Stimulated activated CD4-positive, alpha-beta T cell treated with anti-CD3 and anti-CD28 coated beads, Interleukin-2, amount 100 ng/mL, for 4 hours (primary cell): ENCODE data around the gene EPHB1.
"Not testable (repeated sequence)": the region's sequence is repeated elsewhere in the genome, so short reads cannot be mapped to it uniquely, and the experiment has no call there.

ENCODE experiments used
- DNase-seq: peaks from one replicate; pipeline ENCODE4 v3.0.0-alpha.2; 2020; ENCODE audit warnings: low read depth

EPHB1 gene

GRCh38 chr3:135050536-135050935, 255.5 kb downstream of the EPHB1 start:
- no peak for DNase-seq

DNA sequence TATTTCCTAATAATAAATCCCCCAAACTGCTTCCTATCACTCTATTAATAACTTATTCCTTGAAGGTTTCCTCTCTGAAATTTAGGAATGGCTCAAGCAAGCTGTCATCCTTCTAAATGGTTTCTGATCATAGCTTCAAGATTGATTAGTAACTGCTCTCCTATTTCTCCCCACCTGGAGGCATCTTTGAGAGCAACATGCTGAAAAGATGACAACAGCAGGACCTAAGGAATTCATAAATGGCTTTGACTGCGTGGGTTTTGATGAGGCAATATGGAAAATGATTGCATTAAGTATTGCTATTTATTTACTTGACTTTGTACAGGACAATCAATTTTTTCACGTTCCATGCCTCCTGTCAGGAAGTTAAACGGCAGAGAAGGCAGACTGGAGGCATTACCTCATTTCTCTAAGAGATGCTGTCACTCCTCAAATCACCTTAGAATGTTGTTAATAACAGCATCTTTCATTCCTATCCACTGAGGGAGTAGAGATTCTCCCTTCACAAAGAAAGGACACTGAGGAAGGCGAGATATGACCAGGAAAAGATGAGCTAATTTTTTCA, 256.4 kb downstream of the EPHB1 start:
- DNase-seq: no peak

GRCh38 chr3:135055449-135055848, 260.4 kb downstream of the EPHB1 start:
- no peak for DNase-seq

GRCh38 chr3:135056084-135056730, 261.1 kb downstream of the EPHB1 start:
- DNase-seq: no peak

DNA sequence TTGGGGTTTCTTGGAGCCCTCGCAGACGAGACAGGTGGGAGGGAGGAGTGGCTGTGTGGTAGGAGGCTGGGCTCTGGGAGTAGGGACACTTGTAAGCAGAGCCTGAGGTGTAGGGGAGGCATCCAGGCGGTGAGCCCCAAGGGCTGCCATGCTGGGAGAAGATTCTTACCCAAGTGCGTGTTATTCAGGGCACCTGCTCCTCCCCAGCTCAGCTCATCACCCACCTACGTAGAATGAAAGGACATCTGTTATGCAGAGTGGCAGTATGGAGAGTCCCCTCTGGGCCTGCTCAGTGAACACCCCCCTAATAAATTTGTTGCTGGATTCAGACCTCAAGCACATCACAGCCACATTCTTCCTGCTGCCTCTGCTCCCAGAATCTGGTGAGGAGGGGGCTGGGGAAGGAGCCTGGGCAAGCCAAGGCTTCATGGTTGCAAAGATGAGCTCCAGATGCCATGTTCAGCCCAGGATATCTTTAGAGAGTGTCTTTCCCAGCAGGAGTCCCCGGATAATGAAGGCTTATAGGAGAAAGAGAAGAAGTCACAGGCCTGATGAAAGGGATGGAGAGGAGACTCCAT, 261.8 kb downstream of the EPHB1 start:
- no peak for DNase-seq

DNA sequence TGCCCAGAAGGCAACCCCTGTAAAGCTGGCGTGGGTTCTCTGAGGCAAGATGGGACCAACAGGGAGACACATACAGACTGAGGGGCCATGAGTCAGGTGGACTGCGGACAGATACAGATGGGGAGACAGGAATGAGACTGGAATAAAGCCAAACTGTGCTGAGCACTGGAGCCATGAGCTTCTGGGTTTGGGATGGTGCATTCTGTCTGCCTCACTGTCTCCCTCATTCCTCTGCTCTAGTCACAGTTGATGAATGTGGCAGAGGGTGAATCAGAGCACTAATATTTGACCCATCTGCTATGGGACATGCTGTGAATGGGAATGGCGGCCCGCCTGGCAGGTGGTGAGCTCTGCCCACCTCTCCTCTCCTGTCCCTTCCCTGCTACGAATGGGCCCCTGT, 262.9 kb downstream of the EPHB1 start:
- DNase-seq: no peak

DNA sequence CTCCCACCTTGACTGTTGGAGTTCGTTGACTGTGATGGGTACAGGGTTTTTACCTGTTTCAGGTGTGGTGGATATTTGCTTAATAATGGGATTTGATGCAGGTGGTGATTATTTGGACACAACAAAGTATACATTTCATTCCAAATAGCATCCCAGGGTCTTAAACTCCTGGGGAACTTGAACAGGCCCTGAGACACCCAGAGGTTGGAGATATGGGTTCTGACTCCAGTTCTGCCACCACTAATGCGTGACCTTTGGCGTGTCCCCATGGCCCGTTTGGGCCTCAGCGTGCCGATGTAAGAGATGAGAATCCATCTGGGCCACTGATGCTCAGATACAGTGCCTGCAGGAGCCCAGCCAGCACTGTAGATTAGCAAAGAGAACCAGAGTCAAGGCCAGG, 264.5 kb downstream of the EPHB1 start:
- no peak for DNase-seq

GRCh38 chr3:135066844-135067727, 272.0 kb downstream of the EPHB1 start:
- DNase-seq: not testable (repeated sequence)

DNA sequence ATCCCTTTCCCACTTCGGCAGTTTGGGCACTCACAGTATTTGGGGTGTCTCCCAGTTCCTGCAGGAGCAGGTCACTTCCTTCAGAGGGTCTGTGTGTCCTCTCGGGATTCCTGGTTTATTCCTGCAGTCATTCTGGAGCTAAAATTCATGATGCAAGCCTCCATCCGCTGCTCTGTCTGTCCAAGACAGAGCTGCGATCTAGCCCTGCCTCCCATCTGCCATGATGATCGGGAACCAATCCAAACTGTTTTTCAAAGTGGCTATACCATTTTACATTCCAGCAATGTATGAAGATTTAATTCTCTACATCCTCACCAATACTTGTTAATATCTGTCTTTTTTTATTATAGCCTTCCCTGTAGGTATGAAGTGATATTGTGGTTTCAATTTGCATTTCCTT, 273.0 kb downstream of the EPHB1 start:
- DNase-seq: no peak

DNA sequence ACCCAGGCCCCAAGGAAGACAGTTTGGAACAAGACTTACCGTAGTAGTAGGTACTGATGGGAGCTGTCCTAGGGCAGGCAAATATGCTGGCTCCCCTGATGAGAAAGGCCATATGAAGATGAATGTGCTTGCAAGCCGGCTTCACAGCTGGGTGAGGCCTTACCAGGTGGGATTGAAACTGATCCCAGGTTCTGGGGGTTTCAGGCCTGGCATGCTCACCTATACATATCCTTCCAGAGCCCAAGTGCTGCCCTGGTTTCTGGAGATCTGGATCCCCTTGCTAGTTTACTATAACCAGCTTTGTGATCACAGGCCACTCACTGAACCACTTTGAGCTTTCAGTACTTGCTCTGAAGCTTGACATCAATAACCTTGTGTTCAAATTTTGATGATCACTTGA, 274.3 kb downstream of the EPHB1 start:
- DNase-seq: no peak

DNA sequence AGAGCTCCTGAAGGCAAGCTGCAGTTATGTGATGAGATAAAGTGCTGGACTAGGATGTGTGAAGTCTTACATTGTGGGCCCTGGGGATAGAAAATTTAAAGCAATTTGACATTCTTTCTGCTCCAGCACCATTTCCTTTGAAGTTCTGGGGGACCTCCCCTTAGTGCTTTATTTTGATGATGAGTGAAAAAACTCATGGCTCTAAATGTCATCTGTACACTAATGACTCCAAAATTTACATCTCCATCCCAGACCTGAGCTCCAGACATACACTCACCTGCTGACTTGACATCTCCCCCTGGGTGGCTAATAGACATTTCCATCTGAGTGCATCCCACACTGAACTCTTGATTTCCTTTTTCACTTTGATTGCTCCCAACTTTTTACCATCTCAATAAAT, 276.4 kb downstream of the EPHB1 start:
- DNase-seq: no peak

GRCh38 chr3:135072431-135072830, 277.4 kb downstream of the EPHB1 start:
- no peak for DNase-seq

- no peak for DNase-seq
These were observed 280.1 kb downstream of the EPHB1 start for GRCh38 chr3:135075157-135075556.

GRCh38 chr3:135076341-135076740, 281.3 kb downstream of the EPHB1 start:
- DNase-seq: no peak

DNA sequence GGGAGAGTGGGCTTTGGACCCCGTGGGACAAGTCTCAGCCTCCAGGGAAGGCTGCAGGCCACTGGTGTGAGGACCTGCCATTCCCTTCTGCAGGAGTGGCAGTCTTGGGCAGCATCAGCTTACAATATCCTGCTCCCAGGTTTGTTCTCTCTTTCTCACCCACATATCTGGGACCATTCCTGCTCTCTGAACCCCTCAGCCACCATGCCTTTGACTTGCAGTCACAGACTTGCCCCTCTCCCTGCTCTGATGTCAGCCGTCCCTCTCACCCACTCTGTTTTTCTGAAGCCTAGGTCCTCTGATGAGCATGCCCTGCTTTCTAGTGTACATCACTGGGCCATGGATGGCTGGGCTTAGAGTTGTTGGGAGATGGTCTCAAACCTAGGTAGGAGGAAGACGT, 282.1 kb downstream of the EPHB1 start:
- no peak for DNase-seq

- no peak for DNase-seq
These were observed 283.2 kb downstream of the EPHB1 start for GRCh38 chr3:135078283-135078682.

DNA sequence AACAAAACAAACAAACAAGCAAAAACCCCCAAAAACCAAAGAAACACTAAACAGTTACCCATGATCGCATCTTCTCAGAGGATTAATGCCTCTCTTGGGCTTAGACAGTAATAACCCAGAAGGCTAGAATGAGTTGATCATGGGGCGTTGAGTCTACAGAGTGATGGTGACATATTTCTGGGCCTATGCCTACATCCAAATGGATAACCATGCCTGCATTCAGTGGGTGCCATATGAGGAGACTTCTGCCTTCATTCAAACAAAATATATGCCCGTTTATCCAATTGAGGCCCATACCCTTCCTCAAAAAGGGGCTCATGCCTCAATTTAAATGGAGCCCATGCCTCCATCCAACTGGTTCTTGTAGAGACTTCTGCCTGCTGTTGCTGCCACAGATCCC, 284.0 kb downstream of the EPHB1 start:
- no peak for DNase-seq

DNA sequence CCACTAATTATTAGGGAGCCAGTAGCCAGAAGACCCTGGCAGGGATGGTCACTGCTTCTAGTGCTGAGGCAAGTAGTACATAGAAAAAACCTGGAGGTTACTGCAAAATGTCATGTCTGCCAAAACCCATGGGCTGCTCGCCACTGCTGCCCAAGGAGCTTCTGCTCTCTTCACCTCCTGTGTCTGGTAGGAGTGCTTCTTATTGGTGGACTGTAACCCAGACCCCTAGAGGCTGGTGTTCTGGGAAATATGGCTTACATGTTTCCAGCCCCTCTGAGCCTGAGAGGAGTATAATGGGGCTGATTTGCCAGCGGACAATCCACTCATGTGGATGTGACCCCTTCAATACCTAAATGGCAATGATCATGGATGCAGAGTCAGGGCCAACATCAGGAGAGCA, 286.4 kb downstream of the EPHB1 start:
- no peak for DNase-seq

GRCh38 chr3:135081856-135082434, 286.9 kb downstream of the EPHB1 start:
- no peak for DNase-seq

- DNase-seq: no peak
These were observed 287.6 kb downstream of the EPHB1 start for GRCh38 chr3:135082706-135083105.

- DNase-seq: no peak
These were observed 288.1 kb downstream of the EPHB1 start for GRCh38 chr3:135083179-135083578.

DNA sequence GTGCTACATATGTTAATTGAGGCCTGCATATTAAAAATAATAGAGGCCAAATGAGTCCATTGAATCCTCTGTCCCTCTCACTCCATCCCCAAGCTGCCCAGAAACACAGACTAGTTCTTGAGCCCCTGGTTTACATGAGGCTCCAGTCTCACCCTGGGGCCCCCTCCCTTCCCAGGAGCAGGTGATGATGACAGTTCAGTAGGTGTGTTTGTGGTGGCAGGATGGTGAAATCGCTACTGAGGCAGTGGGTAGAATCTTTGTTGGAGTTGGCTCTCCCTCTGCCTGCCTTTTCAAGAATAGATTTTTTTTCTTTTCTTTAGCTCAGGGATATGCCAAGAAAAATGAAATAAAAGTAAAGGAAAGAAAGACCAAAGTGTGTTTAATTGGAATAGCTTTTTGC, 288.7 kb downstream of the EPHB1 start:
- DNase-seq: no peak

GRCh38 chr3:135084405-135084804, 289.3 kb downstream of the EPHB1 start:
- DNase-seq: no peak
